Sigmoid colon (tissue), 7 donors: ENCODE data around the gene PSAT1. TPM values are rescaled to one million over a fixed set of nuclear protein-coding genes. Genes with fewer than 3 reads are reported as not detected.

Experiments used
- DNase-seq: peaks from one replicate; pipeline ENCODE4 v3.0.0-alpha.2; 2019
- H3K27ac ChIP-seq, 4 donors: fragments of 200-600 bp; sonication (generic); one replicate each; pipeline ENCODE4 v1.5.1; 2016 to 2019; ENCODE audit warnings: mild to moderate bottlenecking in 1 of 4
- H3K27me3 ChIP-seq, 3 donors: fragments of 200-600 bp; sonication (generic); one replicate each; pipeline ENCODE4 v1.5.1; 2019; ENCODE audit warnings: mild to moderate bottlenecking in 1 of 3
- H3K36me3 ChIP-seq, 4 donors: fragments of 200-600 bp; sonication (generic); one replicate each; pipeline ENCODE4 v1.5.1; 2016 to 2019
- H3K4me1 ChIP-seq, 4 donors: fragments of 200-600 bp; sonication (generic); one replicate each; pipeline ENCODE4 v1.5.1; 2017 to 2019
- H3K4me3 ChIP-seq, 4 donors: fragments of 200-600 bp; sonication (generic); one replicate each; pipeline ENCODE4 v1.5.1; 2017 to 2019; ENCODE audit warnings: mild to moderate bottlenecking in 2 of 4, moderate library complexity in 1 of 4
- H3K9me3 ChIP-seq, 4 donors: fragments of 200-600 bp in 3 of 4; sonication (generic) in 3 of 4; one replicate each; pipeline versions ENCODE4 v1.5.1 to v1.6.1; 2013 to 2019
- EP300 ChIP-seq, 4 donors: sonication (generic); formaldehyde crosslinking; IDR thresholded peaks; one replicate each; pipeline ENCODE4 v1.6.1; 2017; ENCODE audit warnings: antibody characterized with exemption in 4 of 4
- POLR2A ChIP-seq, 2 donors: fragments of 450-650 bp; IDR thresholded peaks; one replicate each; pipeline ENCODE4 v1.6.1; 2016; ENCODE audit warnings: antibody characterized with exemption in 2 of 2, mild to moderate bottlenecking in 2 of 2, moderate library complexity in 2 of 2
- POLR2AphosphoS5 ChIP-seq, 4 donors: sonication (generic); formaldehyde crosslinking; IDR thresholded peaks; one replicate each; pipeline ENCODE4 v1.6.1; 2017; ENCODE audit warnings: antibody characterized with exemption in 4 of 4
- WGBS, 2 donors: extraction: QIAGEN DNeasy Blood & Tissue Kit; methylation state at CpG; one replicate each; pipeline ENCODE4 v1.1.7; 2013; 5-methylcytosine and 5-hydroxymethylcytosine counted together
- intact Hi-C: fragments of 100-400 bp; cut with DNase I; formaldehyde crosslinking; loops from one replicate; pipeline ENCODE4 v1.15.1; 2023
- polyA plus RNA-seq, 3 donors: library from polyadenylated mRNA; stranded (reverse); fragments of 200-250 nt; gene quantifications; one replicate each; pipeline ENCODE4 v1.2.3, GENCODE V29; 2013
- total RNA-seq, 4 donors: library from RNA; depleted of rRNA; stranded (reverse); fragments of >200 nt; gene quantifications; one replicate each; pipeline ENCODE4 v1.1.0, GENCODE V29; 2016
- TF ChIP-seq, protein P1 (sequence below), 4 experiments: fragments of 450-650 bp in 3 of 4; fragments of 200-600 bp in 1 of 4; IDR thresholded peaks; one replicate each; pipeline ENCODE4 v1.5.1; 2016 to 2019; ENCODE audit warnings: antibody characterized with exemption in 4 of 4, mild to moderate bottlenecking in 3 of 4, moderate library complexity in 2 of 4
- donor health status: healthy with polysubstance abuse.
- donor health status: Bipolar disorder and iron deficiency.
- donor health status: healthy.

The PSAT1 gene
- total RNA-seq (1 to 10 TPM; 1.4 to 5.1 (median 2.5) TPM), polyA plus RNA-seq (10 to 100 TPM in 1 of 3 donors, 1 to 10 TPM in 2; 1.2 to 34.4 (median 9.0) TPM)

DNA sequence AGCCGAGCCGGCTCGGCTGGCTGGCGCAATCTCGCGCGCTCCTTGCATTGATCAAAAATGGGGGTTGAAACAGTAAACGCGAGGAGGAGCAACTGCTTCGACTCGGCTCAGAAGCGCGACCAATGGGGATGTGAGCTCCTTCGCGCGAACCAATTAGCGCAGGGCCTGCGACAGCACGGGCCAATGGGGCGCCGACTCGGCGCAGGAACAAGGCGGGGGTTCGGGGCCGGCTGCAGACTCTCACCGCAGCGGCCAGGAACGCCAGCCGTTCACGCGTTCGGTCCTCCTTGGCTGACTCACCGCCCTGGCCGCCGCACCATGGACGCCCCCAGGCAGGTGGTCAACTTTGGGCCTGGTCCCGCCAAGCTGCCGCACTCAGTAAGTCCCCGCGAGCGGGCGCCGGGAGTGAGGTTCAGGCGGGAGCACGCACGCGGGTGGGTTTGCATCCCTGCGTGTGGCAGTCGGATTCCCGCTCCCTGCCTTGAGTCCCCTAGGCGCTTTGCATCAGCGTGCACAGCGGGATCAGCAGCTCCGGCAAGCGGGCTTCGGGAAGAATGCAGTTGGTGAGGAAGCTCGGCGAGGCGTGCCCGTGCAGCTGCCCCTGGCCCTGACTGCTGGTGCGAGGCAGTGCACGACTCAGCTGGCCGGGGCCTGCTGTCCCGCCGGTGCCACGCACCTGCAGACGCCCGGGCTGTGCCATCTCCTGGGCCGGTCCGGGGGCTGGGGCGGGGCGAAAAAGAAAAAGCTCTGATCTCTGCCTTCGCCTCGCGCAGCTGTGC, at the start of gene PSAT1:
Gene PSAT1 (plus strand): TSS at position 233 of the 779 bp plus-strand sequence. CDS start 86 bp downstream, at position 319.
- H3K4me1 ChIP-seq, result peaks cover 0 to 29% (median 27%) of the 10 kb centered on the region in 4 donors
- no peak for TF ChIP-seq POLR2A (IDR thresholded peaks at IDR 0.05)
- TF ChIP-seq POLR2AphosphoS5 (IDR thresholded peaks at IDR 0.05), result no peak
- TF ChIP-seq, protein P1, sequence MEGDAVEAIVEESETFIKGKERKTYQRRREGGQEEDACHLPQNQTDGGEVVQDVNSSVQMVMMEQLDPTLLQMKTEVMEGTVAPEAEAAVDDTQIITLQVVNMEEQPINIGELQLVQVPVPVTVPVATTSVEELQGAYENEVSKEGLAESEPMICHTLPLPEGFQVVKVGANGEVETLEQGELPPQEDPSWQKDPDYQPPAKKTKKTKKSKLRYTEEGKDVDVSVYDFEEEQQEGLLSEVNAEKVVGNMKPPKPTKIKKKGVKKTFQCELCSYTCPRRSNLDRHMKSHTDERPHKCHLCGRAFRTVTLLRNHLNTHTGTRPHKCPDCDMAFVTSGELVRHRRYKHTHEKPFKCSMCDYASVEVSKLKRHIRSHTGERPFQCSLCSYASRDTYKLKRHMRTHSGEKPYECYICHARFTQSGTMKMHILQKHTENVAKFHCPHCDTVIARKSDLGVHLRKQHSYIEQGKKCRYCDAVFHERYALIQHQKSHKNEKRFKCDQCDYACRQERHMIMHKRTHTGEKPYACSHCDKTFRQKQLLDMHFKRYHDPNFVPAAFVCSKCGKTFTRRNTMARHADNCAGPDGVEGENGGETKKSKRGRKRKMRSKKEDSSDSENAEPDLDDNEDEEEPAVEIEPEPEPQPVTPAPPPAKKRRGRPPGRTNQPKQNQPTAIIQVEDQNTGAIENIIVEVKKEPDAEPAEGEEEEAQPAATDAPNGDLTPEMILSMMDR (IDR thresholded peaks at IDR 0.05), result no peak
- TF ChIP-seq EP300 (IDR thresholded peaks at IDR 0.05), result no peak
- peak within 1 kb of the TSS; percentile 72 to 80 (median 76) for H3K27ac ChIP-seq
- H3K9me3 ChIP-seq, result no peaks in the 10 kb centered on the region
- H3K27me3 ChIP-seq, result peaks cover 0 to 19% (median 0%) of the 10 kb centered on the region in 3 donors
- WGBS, 2 donors, result 1% methylated on average over 76 of the region's 76 CpGs
- no peaks in the 10 kb centered on the region for H3K36me3 ChIP-seq
- H3K4me3 ChIP-seq, result peak within 1 kb of the TSS; percentile 52 to 65 (median 60)
- peak; percentile 92 for DNase-seq
- intact Hi-C loops, result loop anchor here (5.0 to 10.0 kb wide), 4 partner anchors 35 to 1902 kb away; partner anchors contain the start of genes CEP78, GNAQ and RFK

DNA sequence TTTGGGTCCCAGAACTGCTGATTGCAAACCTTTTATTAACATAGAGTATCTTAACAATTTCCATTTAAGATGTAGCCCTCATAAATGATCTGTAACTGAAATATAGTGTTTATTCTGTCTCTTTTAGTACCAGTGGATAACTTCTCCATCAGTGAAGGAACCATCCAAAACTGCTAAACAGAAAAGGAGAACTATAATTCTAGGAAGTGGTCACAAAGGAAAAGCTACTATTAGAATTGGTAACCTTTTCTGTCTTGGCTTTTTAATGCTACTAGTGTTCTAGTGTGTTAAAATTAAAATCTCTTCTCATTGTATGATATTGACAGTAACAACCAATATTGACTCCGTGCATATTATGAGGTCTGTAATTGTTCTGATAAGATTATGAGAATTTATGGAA, 48.3 kb upstream of the PSAT1 start:
- H3K27ac ChIP-seq, result no peak overlapping the region
- DNase-seq, result no peak
- no peaks in the 10 kb centered on the region for H3K9me3 ChIP-seq
- no peaks in the 10 kb centered on the region for H3K4me1 ChIP-seq
- TF ChIP-seq, protein P1 (IDR thresholded peaks at IDR 0.05), result no peak
- peaks cover 0 to 53% (median 9%) of the 10 kb centered on the region in 4 donors for H3K36me3 ChIP-seq
- intact Hi-C loops, result no loop called here
- H3K4me3 ChIP-seq, result no peak overlapping the region
- WGBS, 2 donors, result 78 to 88% methylated on average over 1 of the region's 1 CpG
- H3K27me3 ChIP-seq, result no peaks in the 10 kb centered on the region

DNA sequence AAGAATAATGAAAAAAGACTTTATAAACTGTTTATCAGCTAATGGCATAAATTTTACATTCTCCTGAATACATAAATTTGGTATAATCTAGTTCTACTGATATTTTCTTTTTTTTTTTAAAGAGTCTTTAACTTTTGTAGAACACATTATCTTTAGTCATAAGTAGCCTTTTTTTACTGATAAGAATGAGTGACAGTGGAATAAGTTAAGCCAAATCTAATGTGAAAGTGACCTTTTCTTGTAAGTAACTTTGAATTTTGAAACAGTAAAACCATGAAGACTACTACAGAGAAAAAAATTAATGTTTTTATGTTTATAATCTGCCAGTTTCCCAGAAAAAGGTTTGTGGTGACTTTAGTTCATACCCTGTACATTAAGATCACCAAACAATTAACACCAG, 47.4 kb upstream of the PSAT1 start:
- no peaks in the 10 kb centered on the region for H3K27me3 ChIP-seq
- intact Hi-C loops, result no loop called here
- peaks cover 0 to 45% (median 8%) of the 10 kb centered on the region in 4 donors for H3K36me3 ChIP-seq
- H3K9me3 ChIP-seq, result no peaks in the 10 kb centered on the region
- H3K4me3 ChIP-seq, result no peak overlapping the region
- TF ChIP-seq EP300 (IDR thresholded peaks at IDR 0.05) (no peak), POLR2AphosphoS5 (IDR thresholded peaks at IDR 0.05) (no peak), POLR2A (IDR thresholded peaks at IDR 0.05) (no peak)
- TF ChIP-seq, protein P1 (IDR thresholded peaks at IDR 0.05), result no peak
- no peak for DNase-seq
- no peaks in the 10 kb centered on the region for H3K4me1 ChIP-seq
- H3K27ac ChIP-seq, result no peak overlapping the region

DNA sequence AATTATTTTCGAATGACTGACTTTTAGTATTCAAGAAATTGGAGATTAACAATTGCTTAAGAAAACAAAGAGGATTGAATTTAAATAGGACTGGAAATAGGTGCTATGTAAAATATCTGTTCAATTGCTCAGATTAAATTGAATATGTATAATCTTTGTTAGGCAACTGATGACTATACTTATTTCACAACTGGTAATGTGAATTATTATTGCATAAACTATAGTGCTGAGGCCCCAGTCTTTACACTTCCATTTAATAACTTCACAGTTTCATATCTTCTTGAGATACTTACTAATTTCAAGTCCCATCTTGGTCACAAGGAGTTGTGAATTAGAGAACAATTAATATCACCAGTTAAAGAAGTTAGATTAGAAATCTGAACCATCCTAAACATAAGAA, 44.3 kb upstream of the PSAT1 start:
- no peaks in the 10 kb centered on the region for H3K9me3 ChIP-seq
- WGBS, 2 donors, result 96 to 98% methylated on average over 1 of the region's 1 CpG
- no peak for DNase-seq
- no peak overlapping the region for H3K4me3 ChIP-seq
- intact Hi-C loops, result no loop called here
- no peak overlapping the region for H3K27ac ChIP-seq
- H3K27me3 ChIP-seq, result no peaks in the 10 kb centered on the region
- TF ChIP-seq POLR2A (IDR thresholded peaks at IDR 0.05) (no peak), EP300 (IDR thresholded peaks at IDR 0.05) (no peak), POLR2AphosphoS5 (IDR thresholded peaks at IDR 0.05) (no peak)
- TF ChIP-seq, protein P1 (IDR thresholded peaks at IDR 0.05), result no peak
- peaks cover 0 to 50% (median 8%) of the 10 kb centered on the region in 4 donors for H3K36me3 ChIP-seq
- no peaks in the 10 kb centered on the region for H3K4me1 ChIP-seq
